NT2/D1 (cell line): Measurements from ENCODE around the gene CHST8.

Source experiments
- SUZ12 ChIP-seq: IDR thresholded peaks from 2 replicates; pipeline ENCODE4 v1.6.1; 2011; ENCODE audit not compliant: insufficient read length, insufficient read depth; ENCODE audit errors: extremely low read depth
- YY1 ChIP-seq: IDR thresholded peaks from 2 replicates; pipeline ENCODE4 v1.6.1; 2011; ENCODE audit not compliant: insufficient read length, insufficient read depth
- ZNF274 ChIP-seq: IDR thresholded peaks from 2 replicates; pipeline ENCODE4 v1.6.1; 2011; ENCODE audit warnings: mild to moderate bottlenecking, low read depth, low read length

- TF ChIP-seq YY1 (no peak), SUZ12 (no peak), ZNF274 (no peak)
Measured at GRCh38 chr19:33781996-33782395, 160.2 kb downstream of the CHST8 start.
